HG02798 (cell line): ENCODE measurements around the gene AGBL4.

Experiments
- ATAC-seq: cut with Tn5 transposase; IDR thresholded peaks from one replicate; pipeline ENCODE4 v1.9.1; 2021; ENCODE audit warnings: mild to moderate bottlenecking; ENCODE audit not compliant: unreplicated experiment, poor library complexity

Gene AGBL4

DNA sequence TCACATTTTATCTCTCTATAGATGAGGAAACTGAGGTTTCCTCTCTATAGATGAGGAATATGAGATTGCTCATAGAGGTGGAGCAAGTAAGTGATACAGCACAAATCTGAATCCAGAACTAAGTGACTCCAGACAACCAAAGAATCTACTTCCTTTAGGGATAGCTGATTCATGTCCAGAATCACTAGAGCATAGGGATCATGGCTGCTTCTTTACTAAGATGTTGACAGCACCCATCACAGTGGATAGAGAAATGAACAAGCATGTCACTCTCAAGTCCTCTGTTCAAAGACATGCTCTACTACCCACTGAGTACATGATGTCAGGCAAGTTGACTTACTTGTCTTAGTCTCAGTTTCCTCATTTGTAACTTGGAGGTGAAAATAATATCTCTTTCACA lies 1435.7 kb downstream of the AGBL4 start:
- ATAC-seq: no peak

- ATAC-seq: no peak
Measured at GRCh38 chr1:48582408-48582807, 1441.3 kb downstream of the AGBL4 start.

DNA sequence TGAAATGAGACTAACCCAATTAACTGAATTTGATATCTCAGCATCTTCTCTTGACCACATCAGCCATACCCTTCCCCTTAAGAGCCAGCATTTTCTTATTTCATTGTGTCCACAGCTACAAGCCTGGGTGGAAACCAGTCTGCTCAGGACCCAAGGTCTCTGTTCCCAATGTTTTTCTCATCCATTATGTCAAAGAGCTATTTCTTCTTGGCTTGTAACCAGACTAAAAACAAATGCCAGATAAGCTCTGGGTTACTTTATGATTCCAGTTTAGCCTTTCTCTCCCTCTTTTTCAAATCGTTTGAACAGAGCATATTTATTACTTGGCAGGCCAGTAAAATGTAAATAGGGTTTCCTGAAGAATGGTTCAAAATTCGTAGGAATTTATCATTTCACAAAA lies 1442.5 kb downstream of the AGBL4 start:
- ATAC-seq: no peak

DNA sequence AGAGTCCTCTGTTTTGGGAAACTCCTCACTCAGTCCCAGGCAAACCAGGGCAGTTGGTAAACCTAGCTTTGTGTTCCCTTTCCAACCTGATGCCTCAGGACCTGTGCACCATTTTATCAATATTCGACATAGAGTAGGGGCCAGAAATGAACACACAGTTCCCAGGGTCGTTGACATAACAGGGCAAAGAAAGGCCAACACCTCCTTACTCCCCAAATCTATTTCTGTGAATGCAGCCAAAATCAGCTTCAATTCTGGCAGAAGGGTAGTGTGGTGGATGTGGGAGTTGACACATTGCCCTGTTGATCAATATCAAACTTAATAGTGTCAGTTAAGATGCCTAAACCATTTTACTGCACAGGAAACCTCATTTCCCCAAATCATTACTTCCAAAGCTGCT lies 1447.2 kb downstream of the AGBL4 start:
- no peak for ATAC-seq

DNA sequence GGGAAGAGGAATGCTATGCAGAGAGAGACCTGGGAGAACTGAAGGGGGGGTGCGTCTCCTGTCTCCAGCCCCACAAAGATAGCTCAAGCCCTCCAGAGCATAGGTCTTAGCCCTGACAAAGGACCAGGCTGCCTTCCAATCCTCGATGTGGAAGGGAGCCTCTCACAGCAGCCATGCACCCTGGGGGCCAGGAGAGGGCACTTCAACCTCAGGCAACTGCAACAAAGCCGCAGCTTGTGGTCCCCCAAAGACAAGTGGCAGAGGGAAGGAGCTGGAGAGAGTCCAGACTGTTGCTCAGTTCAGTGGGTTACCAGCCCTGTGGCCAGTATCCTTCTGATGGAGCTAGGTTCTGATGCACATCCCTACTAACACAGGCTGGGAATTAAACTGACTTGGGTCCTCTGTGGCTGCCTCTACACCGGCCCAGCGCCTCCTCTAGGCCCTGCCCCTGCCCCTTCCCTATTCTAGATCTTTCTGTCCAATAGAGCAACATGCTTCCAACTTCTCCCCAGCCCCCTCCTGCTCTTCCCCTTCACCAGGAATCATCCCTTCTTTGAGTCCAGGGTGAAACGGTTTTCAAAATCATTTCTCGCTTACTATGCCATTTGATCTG lies 1451.0 kb downstream of the AGBL4 start:
- ATAC-seq: peak; percentile 81

DNA sequence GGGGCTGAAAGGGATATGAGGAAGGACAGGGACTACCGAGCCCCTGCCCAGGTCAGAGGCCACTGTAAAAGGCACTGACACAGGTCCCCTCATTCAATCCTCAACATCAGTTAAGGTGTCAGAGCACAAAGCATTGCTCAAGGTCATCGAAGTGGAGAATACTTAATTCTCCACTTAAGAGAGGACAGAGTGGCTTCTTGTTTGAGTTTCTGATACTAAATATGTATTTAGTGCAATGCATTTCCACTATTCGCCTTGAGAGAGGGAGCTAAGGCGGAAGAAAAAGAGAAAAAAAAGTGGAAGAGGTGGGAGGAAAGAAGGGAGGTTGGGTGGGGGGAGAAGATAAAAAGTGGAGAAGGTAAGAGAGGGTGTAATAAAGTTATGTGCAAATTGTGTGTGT lies 1451.6 kb downstream of the AGBL4 start:
- no peak for ATAC-seq

- ATAC-seq: no peak
Measured at GRCh38 chr1:48571303-48571987, 1452.3 kb downstream of the AGBL4 start.

DNA sequence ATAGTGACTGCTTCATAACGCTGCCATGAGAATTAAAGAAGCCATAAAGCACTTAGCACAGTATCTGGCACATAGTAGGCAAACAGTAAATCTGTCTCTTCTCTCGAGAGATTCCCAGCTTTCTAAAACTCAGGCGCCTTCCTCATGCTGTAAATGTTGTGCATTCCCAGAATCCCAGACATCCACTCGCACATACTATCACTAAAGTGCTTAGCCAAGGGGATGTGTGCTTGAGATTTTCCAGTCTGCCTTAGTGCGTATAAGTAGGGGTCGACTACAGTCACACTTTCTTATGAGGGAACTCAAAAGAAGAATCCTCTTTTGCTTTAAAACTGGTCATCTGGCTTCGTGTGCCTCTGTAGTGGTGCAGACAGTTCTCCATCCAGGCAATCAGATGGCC lies 1453.2 kb downstream of the AGBL4 start:
- ATAC-seq: no peak

GRCh38 chr1:48568501-48568900 lies 1455.3 kb downstream of the AGBL4 start:
- ATAC-seq: no peak

DNA sequence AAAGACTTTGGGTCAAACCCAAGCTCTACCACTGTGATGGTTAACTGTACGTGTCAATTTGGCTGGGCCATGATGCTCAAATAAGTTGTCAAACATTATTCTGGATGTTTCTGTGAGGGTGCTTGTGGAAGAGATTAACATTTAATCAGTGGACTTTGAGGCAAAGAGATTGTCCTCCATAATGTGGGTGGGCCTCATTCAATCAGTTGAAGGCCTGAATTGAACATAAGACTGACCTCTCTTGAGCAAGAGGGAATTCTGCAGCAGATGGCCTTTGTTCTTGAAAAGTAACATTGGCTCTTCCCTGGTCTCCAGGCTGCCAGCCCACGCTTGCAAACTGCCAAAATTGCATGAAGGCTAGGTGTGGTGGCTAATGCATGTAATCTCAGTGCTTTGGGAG lies 1457.3 kb downstream of the AGBL4 start:
- no peak for ATAC-seq

DNA sequence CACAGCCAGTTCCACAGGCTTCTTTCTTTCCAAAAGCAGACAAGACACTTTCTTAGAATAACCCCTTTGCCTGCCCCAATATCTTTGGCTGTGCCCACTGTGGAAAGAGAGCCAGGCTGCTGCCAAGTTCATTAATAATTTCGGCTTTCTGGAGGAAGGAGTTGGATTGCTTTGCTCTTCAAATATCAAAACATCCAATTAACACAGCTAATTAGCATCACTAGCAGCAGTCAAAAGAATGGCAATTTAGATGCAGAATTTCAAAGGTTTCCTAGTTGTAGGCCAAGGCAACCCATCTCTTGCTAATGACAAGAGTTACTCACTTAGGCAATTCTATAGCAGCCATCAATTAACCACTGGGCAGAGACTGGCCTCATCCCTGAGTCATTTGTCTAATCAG lies 1460.7 kb downstream of the AGBL4 start:
- no peak for ATAC-seq

- ATAC-seq: no peak
Measured at GRCh38 chr1:48561444-48561843, 1462.3 kb downstream of the AGBL4 start.

DNA sequence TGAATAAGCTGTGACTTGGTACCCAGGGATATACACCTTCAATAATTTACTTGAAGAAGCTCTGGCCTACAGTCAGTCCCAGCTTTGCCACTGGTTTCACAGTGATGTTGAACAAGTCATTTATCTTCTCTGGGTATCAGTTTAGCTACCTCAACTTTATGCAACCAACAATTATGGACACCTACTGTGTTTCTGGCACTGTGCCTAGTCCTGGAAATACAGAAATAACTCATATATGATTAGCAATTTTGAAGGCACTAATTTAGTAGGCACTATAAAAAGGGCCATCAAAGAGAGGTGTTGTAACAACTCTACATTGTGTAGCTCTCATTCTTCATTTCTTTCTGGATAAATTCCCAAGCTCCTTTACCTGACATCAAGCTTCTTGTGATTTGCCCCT lies 1463.2 kb downstream of the AGBL4 start:
- ATAC-seq: no peak

- ATAC-seq: no peak
Measured at GRCh38 chr1:48560116-48560515, 1463.6 kb downstream of the AGBL4 start.

GRCh38 chr1:48558366-48558765 lies 1465.4 kb downstream of the AGBL4 start:
- ATAC-seq: no peak

DNA sequence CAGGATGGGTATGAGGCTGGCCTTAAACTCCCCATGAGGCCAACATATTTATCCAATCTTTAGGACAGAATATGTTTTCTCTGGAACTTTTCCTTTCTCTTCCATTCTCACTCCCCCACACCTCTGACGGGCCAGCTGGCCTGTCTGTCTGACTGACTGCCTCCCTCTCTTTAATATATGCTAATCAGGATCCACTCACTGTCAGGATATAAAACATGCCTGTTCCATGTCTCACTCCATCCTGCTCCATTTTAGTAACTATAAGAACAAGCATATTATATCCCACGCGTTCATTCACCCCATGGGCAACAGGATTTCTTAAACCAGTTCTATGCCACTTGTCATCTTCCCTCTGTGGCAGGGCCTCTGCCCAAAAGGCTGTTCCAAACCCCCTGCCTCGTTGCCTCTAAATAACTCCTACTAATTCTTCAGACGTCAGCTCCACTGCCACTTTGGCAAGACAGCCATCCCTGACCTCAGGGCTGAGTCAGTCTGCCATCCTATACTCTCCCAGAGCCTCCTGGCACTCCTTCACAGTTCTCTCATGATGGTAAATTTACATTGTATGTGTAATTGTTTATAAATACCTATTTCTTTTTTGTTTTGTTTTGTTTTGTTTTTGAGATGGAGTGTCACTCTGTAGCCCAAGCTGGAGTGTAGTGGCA lies 1467.4 kb downstream of the AGBL4 start:
- ATAC-seq: no peak

DNA sequence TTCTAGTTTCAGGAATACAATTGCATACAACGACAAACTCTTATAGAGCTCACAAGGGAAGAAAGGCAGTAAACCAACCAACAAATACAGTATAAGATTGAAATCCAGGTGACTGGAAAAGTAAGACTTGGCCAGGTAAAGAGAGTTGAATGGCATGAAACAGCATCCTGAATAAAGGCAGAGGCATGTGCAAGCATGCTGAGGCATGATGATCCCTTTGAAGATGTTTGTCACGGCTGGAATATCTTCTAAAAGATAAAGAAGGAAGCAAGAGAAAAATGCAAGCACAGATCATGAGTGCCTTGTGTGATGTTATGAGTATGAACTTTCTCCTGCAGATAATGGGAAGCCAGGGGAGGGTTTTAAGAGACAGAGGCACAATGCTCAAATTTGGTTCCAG lies 1468.5 kb downstream of the AGBL4 start:
- ATAC-seq: no peak

GRCh38 chr1:48552903-48553606 lies 1470.7 kb downstream of the AGBL4 start:
- no peak for ATAC-seq

- peak; percentile 64 for ATAC-seq
Measured at GRCh38 chr1:48552420-48552819, 1471.3 kb downstream of the AGBL4 start.

GRCh38 chr1:48548985-48549384 lies 1474.8 kb downstream of the AGBL4 start:
- no peak for ATAC-seq

DNA sequence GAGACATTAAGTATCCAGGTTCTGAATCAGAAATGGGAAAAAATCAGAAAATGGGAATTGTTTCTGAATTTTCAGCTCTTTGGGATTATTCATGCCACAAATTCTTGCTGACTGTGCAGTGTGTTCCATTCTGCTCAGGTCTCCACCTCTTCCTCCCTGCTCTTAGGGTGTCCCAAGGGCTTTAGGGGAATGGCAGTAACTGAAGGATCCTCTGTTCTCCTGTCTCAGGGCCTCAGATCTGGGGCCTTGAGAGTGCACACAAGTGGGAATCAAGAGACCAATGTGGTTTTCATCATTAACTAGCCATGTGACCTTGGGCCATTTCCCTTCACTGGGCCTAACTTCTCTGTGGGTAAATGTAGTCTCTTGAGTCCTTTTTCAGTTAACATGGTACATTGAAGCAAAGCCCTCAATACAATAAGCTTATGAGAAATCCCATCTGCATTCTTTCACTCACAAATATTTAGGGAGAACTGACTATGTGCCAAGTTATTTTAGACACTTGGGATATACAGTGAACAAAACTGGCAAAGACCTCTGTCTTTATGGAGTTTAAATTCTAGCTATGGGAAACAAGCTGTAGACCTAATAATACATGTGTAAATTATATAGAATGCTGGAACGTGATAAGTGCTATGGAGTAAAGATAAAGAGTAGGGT lies 1476.1 kb downstream of the AGBL4 start:
- ATAC-seq: no peak
